ENCODE data around the gene TIAM1. TPM values are rescaled to one million over a fixed set of nuclear protein-coding genes. Genes with fewer than 3 reads are reported as not detected.

TIAM1 gene
- polyA plus RNA-seq, 2 of the 4 experiments (the other 2 are of a cell fraction): 0.23 to 0.40 TPM

- ChIA-PET POLR2A (no interaction called here), CTCF (no interaction called here)
- Histone ChIP-seq H3K4me3 (no peak overlapping the region), H3K4me1 (no peaks in the 10 kb centered on the region), H3K4me2 (no peak overlapping the region), H3K9me3 (no peaks in the 10 kb centered on the region), H3K27ac (no peak overlapping the region)
- ATAC-seq: no peak
- no peak for DNase-seq (ENCODE audit: low read depth in 1 of 2, low spot score in 1 of 2)
- WGBS (ENCODE audit: missing lambda C conversion rate): 21% methylated on average over 6 of the region's 6 CpGs
- no peak for FAIRE-seq
- TF ChIP-seq GATA3 (IDR thresholded peaks at IDR 0.05; ENCODE audit: borderline replicate concordance) (no peak), FOSB (CRISPR knock-in tag; IDR thresholded peaks at IDR 0.05) (no peak), CHD2 (IDR thresholded peaks at IDR 0.05; ENCODE audit: low read length, partially characterized antibody) (no peak), HDAC2 (IDR thresholded peaks at IDR 0.05) (no peak), HMGXB4 (CRISPR knock-in tag; IDR thresholded peaks at IDR 0.05; ENCODE audit: borderline replicate concordance) (no peak), JUN (IDR thresholded peaks at IDR 0.05) (no peak), CHD4 (IDR thresholded peaks at IDR 0.05; ENCODE audit: borderline replicate concordance) (no peak), USF2 (IDR thresholded peaks at IDR 0.05) (no peak), HOXB13 (CRISPR knock-in tag; IDR thresholded peaks at IDR 0.05; ENCODE audit: low read depth) (no peak), ELK1 (IDR thresholded peaks at IDR 0.05; ENCODE audit: low read depth, low read length) (no peak), REST (IDR thresholded peaks at IDR 0.05) (no peak), ZNF302 (CRISPR knock-in tag; IDR thresholded peaks at IDR 0.05) (no peak), RARB (CRISPR knock-in tag; IDR thresholded peaks at IDR 0.05) (no peak), MAX (IDR thresholded peaks at IDR 0.05) (no peak), HOXA7 (CRISPR knock-in tag; IDR thresholded peaks at IDR 0.05) (no peak), RAD21 (conservative IDR thresholded peaks at IDR 0.05 in 1 of 2, IDR thresholded peaks at IDR 0.05 in 1 of 2) (no peak), EHMT2 (IDR thresholded peaks at IDR 0.05; ENCODE audit: low read depth) (no peak), NFE2L2 (conservative IDR thresholded peaks at IDR 0.05; ENCODE audit: low read length) (no peak)
Measured at GRCh38 chr21:31264574-31264973, 79.5 kb downstream of the TIAM1 start.

GRCh38 chr21:31262728-31263127, 81.3 kb downstream of the TIAM1 start:
- DNase-seq (ENCODE audit: low read depth in 1 of 2, low spot score in 1 of 2) (no peak), ATAC-seq (no peak), FAIRE-seq (no peak)
- Histone ChIP-seq H3K4me3 (no peak overlapping the region), H3K27ac (no peak overlapping the region), H3K4me2 (no peak overlapping the region), H3K9me3 (no peaks in the 10 kb centered on the region), H3K4me1 (no peaks in the 10 kb centered on the region)
- no peak for TF ChIP-seq KDM5A (IDR thresholded peaks at IDR 0.05)
- TF ChIP-seq HOXB5 (CRISPR knock-in tag; IDR thresholded peaks at IDR 0.05): no peak
- no peak for TF ChIP-seq MAFK (IDR thresholded peaks at IDR 0.05; ENCODE audit: partially characterized antibody)
- no peak for TF ChIP-seq TP53 (CRISPR knock-in tag; IDR thresholded peaks at IDR 0.05)
- no peak for TF ChIP-seq NFE2L2 (conservative IDR thresholded peaks at IDR 0.05; ENCODE audit: low read length)
- TF ChIP-seq ZC3H11A (IDR thresholded peaks at IDR 0.05): no peak
- no peak for TF ChIP-seq NPAS2 (CRISPR knock-in tag; IDR thresholded peaks at IDR 0.05; ENCODE audit: borderline replicate concordance)
- no peak for TF ChIP-seq BHLHE40 (IDR thresholded peaks at IDR 0.05; ENCODE audit: low read depth, low read length)
- no peak for TF ChIP-seq JUN (IDR thresholded peaks at IDR 0.05)
- TF ChIP-seq FOXS1 (CRISPR knock-in tag; IDR thresholded peaks at IDR 0.05): no peak
- no peak for TF ChIP-seq SREBF2 (IDR thresholded peaks at IDR 0.05)
- no peak for TF ChIP-seq JUNB (IDR thresholded peaks at IDR 0.05)
- WGBS (ENCODE audit: missing lambda C conversion rate): 39% methylated on average over 4 of the region's 4 CpGs
- ChIA-PET POLR2A (no interaction called here), CTCF (no interaction called here)
